WI38 (cell line): ENCODE measurements around the gene RIN3.

ENCODE experiments used
- H3K4me3 ChIP-seq: 2 replicates; pipeline ENCODE4 v1.5.1; 2011; ENCODE audit warnings: low read depth, mild to moderate bottlenecking, control low read depth, low read length
- TF ChIP-seq, protein P1 (sequence below): IDR thresholded peaks from 2 replicates; pipeline ENCODE4 v1.5.1; 2012; ENCODE audit warnings: low read depth, mild to moderate bottlenecking, control low read depth, low read length

The RIN3 gene

DNA sequence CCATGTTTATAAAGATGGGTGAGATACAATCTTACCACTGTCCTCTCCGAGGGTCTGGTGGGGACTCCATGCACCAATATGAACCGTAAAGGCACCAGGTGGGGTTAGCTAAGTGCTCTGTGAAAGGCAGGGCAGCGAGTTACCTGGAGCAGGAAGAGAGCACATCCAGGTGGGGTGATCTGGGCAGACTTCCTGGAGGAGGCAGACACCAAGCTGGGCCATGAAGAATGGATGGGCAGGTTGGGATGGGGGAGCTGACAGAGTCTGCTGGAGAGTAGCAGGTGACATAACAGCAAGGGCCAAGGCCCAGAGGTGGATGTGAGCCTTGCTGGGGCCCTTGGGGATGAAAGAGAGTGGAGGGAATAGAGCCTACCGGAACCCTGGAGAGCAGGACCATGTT, 45.9 kb downstream of the RIN3 start:
- TF ChIP-seq, protein P1, sequence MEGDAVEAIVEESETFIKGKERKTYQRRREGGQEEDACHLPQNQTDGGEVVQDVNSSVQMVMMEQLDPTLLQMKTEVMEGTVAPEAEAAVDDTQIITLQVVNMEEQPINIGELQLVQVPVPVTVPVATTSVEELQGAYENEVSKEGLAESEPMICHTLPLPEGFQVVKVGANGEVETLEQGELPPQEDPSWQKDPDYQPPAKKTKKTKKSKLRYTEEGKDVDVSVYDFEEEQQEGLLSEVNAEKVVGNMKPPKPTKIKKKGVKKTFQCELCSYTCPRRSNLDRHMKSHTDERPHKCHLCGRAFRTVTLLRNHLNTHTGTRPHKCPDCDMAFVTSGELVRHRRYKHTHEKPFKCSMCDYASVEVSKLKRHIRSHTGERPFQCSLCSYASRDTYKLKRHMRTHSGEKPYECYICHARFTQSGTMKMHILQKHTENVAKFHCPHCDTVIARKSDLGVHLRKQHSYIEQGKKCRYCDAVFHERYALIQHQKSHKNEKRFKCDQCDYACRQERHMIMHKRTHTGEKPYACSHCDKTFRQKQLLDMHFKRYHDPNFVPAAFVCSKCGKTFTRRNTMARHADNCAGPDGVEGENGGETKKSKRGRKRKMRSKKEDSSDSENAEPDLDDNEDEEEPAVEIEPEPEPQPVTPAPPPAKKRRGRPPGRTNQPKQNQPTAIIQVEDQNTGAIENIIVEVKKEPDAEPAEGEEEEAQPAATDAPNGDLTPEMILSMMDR, result no peak
- H3K4me3 ChIP-seq, result no peak overlapping the region

DNA sequence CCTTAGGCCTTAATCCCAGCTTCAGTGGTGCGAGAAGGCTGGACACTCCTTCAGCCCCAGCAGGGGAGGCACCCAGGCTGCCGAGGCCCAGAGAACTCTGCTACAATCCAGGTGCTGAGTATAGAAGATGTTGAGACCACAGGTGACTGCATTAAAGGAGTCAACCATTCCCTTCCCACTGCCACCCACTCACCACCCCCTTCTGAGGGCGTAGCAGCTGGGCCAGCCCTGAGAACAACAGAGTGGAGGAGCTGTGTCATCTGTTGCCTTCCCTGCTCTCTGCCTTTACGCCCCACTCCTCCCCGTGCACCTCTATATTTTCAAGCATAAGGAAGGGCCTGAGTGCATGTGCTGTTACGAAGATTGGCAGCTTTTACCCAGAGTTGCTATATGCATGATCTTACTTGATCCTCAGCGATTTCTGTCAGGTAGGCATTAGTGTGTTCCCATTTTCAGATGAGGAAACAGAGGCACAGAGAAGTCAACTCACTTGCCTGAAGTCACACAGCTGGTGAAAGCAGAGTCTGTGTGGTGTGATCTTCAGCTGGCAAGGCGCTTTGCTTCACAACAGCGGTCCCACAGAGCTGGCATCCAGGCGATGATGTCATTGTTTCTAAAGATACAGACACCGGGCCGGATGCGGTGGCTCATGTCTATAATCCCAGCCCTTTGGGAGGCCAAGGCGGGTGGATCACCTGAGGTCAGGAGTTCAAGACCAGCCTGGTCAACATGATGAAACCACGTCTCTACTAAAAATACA, 46.7 kb downstream of the RIN3 start:
- TF ChIP-seq, protein P1, result no peak
- H3K4me3 ChIP-seq, result no peak overlapping the region

DNA sequence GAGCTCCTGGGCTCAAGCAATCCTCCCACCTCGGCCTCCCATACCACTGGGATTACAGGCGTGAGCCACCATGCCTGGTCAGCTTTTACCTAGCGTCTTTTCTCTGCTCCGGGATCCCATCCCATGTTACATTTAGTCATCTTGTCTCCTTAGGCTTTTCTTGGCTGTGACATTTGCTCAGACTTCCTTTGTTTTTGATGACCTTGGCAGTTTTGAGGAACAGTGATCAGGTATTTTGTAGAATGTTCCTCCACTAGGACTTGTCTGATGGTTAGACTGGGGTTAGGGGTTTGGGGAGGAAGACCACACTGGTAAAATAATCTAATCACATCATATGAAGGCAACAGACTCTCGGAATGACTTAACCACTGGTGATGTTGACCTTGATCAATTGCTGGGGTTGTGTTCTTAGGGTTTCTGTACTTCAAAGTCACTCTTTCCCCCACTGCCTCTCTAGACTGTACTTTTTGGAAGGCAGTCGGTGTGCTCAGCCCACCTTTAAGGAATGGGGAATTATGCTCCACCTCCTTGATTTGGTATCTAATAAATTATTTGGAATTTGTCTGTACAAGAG, 48.4 kb downstream of the RIN3 start:
- TF ChIP-seq, protein P1, result no peak
- no peak overlapping the region for H3K4me3 ChIP-seq

DNA sequence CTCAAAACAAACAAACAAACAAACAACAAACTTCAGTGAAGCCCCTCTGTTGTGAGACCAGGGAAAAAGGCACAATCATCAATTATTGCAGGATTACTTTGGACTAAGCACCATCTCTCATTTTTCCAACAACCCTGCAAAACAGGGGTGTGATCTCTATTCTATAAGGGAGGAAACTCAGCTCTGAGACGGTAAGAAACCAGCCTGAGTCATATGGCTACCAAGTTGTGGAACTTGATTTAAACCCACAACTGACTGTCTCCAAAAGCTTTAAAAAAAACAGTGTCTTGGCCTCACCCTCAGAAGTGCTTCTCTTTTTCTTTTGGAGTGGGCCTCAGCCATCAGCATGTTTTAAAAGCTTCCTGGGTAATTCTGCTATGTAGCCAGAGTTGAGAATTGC, 49.8 kb downstream of the RIN3 start:
- TF ChIP-seq, protein P1, result no peak

DNA sequence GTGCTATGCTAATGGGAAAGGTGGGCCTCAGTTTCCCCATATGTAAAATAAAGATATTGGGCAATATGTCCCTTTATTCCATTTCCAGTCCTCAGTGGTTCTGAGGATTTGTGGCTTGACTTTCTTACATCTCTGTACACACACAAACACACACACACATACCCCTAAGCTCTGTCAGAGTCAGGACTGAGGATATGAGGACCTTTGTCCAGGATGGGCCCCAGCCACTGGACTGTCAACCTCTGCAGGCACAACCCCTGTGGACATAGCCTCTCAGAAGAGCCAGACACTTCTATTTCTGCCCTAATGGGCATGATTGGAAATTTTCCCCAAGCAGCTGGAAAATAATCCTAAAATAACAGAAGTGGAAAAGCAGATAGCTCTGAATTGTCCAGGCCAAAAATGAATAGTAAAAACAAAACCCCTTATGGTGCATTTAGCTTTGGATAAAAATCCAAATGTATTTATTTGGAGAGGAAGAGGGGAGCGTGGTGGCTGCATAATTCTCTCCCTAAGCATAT, 50.2 kb downstream of the RIN3 start:
- TF ChIP-seq, protein P1, result no peak
- H3K4me3 ChIP-seq, result no peak overlapping the region

More for the DNA sequence above, 49.8 kb downstream of the RIN3 start:
- no peak overlapping the region for H3K4me3 ChIP-seq

DNA sequence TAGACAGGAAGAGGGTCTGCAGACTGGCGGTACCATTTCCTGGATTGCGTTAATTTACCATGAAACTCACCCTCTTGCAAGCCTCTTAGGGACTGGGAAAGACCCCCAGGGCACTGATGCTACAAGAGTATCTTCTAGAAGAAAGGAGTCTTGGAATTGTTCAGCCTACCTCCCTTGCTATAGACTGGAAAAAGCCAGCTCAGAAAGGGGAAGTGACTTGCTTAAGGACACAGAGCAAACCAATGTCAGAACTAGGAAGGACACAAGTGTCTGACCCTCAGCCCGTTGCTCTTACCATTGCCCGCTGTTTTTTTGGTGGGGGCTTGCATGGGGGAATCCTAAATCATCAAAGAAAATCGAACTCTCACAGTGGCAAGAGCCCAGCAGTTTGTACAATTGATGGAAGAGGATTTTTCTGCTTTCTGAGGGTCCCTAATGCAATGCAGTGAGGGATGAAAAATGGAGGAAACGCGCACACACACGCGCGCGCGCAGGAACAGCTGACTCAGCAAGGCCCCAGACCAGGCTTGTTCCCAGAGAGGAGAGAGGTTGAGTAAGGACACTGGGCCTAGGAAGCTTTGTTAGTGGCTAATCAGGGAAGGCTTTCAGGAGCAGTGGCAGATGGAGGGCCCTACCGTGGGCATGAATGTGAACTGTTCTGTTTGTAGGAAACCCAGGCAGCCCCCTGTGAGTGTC, 50.9 kb downstream of the RIN3 start:
- TF ChIP-seq, protein P1, result no peak
- no peak overlapping the region for H3K4me3 ChIP-seq
